ES-I3 (cell line): ENCODE results near the gene COL6A3.
"Not testable (repeated sequence)": the region's sequence is repeated elsewhere in the genome, so short reads cannot be mapped to it uniquely, and the experiment has no call there.

Experiments used
- H3K36me3 ChIP-seq: 2 replicates; pipeline ENCODE4 v1.6.1; 2013; ENCODE audit warnings: mild to moderate bottlenecking, low read length, control low read depth, moderate library complexity; ENCODE audit not compliant: insufficient read depth
- H3K4me1 ChIP-seq: 2 replicates; pipeline ENCODE4 v1.6.1; 2013; ENCODE audit warnings: mild to moderate bottlenecking, control low read depth, low read length; ENCODE audit not compliant: insufficient read depth
- H3K9ac ChIP-seq: 2 replicates; pipeline ENCODE4 v1.6.1; 2013; ENCODE audit warnings: low read depth, mild to moderate bottlenecking, low read length, moderate library complexity
- H3K9me3 ChIP-seq: 2 replicates; pipeline ENCODE4 v1.6.1; 2013; ENCODE audit warnings: mild to moderate bottlenecking, low read length, moderate library complexity; ENCODE audit not compliant: control insufficient read depth, insufficient read depth

The COL6A3 gene

DNA sequence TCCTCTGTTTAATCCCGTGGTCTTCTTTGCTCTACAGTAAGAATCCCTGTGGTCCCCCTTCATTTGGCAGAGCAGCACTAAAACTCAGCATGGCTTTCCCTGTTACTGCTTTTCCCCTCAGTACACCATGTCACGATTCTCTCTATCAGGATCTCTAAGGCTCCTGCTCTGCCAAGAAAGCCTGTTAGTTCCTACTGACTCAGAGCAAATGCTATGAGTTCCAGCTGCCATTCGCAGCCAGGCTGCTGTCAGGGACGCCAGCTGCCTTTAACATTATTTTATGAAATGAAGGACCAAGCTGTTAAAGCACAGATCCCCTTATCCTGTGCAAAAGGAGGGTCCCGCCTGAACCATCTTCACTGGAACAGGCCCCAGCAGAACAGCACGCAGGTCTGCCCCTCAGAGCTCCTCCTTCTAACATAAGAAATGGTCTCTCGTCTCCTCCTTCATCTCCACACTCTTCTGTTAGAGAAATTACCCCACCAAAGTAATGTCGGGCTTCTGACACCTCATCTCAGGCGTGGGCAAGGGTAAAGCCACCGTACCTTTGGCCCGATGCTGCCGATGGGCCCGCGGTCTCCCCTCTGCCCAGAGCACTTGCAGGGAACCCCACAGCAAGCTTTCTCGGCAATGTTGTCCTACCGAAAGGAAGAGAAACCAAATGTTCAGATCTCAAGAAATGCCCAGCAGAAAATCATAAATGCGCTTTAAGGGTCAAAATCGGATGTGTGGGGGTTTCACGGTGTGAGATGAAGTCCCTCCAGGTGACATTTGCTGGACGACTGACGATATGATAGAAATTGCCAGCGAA lies 52.6 kb downstream of the COL6A3 start:
- Histone ChIP-seq H3K36me3 (no peaks in the 10 kb centered on the region), H3K9ac (no peak overlapping the region), H3K9me3 (no peaks in the 10 kb centered on the region), H3K4me1 (peaks cover 22% of the 10 kb centered on the region)

DNA sequence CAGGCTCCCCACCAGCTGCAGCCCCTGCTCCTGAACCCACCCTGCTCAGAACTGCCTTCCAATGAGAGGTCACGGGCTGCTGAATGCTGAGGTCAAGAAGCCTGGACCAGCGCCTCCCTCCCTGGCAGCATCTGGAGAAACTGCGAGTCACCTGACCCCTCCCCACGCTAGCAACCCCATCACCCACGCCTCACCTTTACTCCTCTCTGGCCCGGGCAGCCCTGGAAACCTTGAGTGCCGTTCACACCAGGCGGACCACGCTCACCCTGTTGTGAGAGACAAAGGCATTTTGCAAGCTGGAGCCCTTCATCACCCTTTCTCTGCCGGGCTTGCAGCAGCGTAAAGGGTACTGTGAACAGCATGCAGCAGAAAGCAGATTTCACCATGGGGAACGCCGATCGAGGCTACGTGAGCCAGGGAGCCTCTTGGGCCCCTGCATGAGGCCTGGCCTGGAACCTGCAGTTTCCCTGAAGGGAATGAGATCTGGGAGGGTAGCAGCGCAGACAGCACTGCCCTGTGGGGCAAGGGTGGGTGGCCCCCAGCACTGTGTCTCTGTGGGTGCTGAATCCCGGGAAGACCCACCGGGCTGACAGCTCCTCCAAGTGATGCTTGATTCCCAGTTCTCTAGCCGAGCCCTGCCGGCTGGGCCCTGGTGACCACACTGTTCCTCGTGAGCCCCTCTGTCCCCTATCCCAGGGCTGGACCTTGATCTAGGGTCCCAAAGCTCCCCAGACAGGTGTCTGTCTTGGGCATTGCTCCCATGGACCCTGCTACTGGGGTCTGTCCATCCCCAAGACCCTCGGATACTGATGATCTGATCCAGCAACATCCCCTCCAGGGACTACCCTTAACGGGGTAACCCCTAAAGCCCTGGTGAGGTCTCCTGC lies 53.8 kb downstream of the COL6A3 start:
- no peaks in the 10 kb centered on the region for H3K9me3 ChIP-seq

DNA sequence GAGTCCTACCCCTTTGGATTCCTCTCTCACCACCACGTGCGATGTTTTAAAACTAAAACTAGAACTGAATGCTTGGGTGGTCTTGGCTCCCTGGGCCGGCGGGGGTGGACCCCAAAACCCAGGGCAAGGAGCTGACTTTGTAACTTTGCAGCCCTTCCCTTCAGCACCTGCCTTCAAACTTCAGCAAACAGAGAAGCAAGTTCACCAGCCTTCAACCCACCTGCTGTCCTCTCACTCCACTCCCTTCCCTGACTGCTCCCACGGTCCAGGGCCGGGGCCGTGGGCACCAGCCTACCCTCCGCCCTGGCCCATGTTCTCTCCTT lies 54.5 kb downstream of the COL6A3 start:
- no peaks in the 10 kb centered on the region for H3K36me3 ChIP-seq
- H3K9ac ChIP-seq, result no peak overlapping the region
- H3K9me3 ChIP-seq, result no peaks in the 10 kb centered on the region
- H3K4me1 ChIP-seq, result peaks cover 23% of the 10 kb centered on the region

More for the DNA sequence above, 53.8 kb downstream of the COL6A3 start:
- H3K4me1 ChIP-seq, result peaks cover 22% of the 10 kb centered on the region
- H3K9ac ChIP-seq, result no peak overlapping the region
- no peaks in the 10 kb centered on the region for H3K36me3 ChIP-seq

DNA sequence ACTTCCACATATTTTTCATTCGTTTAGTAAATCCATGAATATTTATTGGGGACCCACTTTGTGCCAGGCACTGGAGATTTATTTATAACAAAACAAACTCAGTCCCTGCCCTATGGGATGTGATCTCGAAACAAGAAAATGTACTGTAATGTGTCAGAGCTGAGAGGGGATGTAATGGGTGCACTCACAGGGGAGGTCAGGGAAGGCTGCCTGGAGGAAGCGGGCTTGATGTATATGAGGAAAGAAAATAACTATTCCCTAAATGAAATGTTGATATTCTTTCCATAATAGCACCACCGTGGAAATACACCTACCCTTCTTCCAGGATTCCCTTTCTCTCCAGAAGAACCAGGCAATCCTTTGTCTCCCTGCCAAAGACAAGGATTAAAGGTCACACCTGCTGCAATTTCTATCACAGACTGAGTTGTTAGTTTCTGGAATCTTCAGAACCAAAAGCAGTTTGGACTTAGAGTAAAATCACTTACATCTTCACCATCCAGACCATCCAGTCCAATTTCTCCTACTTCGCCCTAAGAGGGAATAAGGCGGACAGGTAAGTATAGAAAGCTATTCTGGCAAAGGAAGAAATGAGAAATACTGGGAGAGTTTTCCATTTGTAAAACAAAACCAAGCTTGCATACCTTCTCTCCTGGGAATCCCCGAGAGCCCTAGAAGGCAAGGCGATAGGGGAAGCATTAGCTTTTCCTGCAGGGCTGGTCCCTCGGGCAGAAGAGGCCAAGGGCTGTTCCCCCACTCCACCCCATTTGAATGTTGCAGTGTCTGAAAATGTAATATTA lies 55.0 kb downstream of the COL6A3 start:
- H3K9ac ChIP-seq, result no peak overlapping the region
- H3K4me1 ChIP-seq, result peaks cover 25% of the 10 kb centered on the region
- no peaks in the 10 kb centered on the region for H3K9me3 ChIP-seq
- H3K36me3 ChIP-seq, result no peaks in the 10 kb centered on the region

DNA sequence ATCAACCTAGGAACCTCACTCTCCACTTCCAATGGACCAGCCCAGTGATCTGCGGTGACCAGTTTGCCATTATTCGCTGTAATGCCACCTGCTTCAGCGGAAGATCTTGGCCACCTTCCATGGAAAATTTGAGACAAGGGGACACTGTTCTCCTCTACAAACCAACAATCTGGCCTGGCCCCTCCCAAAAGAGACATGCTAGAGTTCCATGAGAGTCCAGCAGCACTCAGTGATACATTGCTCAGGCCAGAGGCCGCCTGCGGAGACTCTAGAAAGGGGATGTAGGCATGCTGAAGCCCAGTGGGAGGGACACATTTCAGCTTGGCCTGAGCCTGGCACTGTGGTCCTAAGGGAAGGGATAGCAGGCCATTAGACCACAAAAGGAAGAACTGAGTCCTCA lies 58.3 kb downstream of the COL6A3 start:
- no peaks in the 10 kb centered on the region for H3K9me3 ChIP-seq
- H3K36me3 ChIP-seq, result no peaks in the 10 kb centered on the region
- H3K4me1 ChIP-seq, result peaks cover 25% of the 10 kb centered on the region
- H3K9ac ChIP-seq, result no peak overlapping the region

DNA sequence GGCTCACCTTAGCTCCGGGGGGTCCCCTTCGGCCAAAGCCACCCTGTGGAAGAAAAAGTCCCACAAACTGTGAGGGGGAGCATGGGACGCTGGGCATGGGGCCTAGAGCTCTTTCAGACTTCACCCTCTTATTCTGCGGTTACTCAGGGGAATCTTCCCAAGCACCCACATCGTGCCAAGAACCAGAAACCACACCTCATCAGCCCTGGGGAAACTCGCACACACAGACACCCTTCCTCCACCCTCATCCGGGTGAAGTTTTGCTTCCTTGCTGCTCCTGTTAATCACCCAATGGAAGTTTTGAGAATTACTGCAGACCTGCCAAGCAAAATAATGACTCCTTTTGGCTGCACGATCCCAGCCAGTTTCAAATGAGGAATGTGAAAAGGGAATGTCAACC lies 59.1 kb downstream of the COL6A3 start:
- H3K36me3 ChIP-seq, result no peaks in the 10 kb centered on the region

DNA sequence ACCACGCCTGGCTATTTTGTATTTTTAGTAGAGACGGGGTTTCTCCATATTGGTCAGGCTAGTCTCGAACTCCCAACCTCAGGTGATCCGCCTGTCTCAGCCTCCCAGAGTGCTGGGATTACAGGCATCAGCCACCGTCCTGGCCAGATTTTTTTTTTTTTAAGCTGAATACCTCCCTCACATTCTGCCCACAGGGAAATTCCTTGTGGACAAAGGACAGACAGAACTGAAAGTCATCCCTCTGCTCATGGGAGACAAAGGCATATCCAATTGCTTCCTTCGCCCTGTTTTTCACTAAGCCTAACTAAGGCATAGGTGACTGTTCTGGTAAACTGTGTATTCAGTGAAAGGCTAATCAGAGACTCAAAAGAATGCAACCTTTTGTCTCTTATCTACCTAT lies 59.8 kb downstream of the COL6A3 start:
- not testable (repeated sequence) for H3K36me3 ChIP-seq, H3K9me3 ChIP-seq, H3K9ac ChIP-seq
- peaks cover 20% of the 10 kb centered on the region for H3K4me1 ChIP-seq

More for the DNA sequence above, 59.1 kb downstream of the COL6A3 start:
- Histone ChIP-seq H3K9me3 (no peaks in the 10 kb centered on the region), H3K4me1 (peaks cover 25% of the 10 kb centered on the region), H3K9ac (no peak overlapping the region)

DNA sequence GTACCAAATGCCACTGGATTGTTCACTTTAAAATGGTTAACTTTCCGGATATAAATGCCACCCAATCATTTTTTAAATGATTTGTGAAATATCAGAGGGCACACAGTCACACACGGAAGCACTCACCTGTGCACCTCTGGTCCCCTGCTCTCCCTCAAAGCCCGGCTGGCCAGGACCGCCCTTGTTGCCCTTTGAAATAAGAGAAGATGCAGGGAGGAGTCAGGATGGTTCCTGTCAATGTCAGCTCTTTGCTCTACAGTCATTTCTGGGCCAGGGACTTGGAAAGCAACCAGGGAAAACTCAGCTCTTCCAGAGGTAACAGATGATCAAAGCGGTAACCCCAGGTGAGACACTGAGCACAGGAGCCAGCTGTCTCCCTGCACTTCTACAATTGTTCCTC lies 60.7 kb downstream of the COL6A3 start:
- no peak overlapping the region for H3K9ac ChIP-seq
- H3K9me3 ChIP-seq, result no peaks in the 10 kb centered on the region
- H3K36me3 ChIP-seq, result no peaks in the 10 kb centered on the region
- H3K4me1 ChIP-seq, result peaks cover 10% of the 10 kb centered on the region

DNA sequence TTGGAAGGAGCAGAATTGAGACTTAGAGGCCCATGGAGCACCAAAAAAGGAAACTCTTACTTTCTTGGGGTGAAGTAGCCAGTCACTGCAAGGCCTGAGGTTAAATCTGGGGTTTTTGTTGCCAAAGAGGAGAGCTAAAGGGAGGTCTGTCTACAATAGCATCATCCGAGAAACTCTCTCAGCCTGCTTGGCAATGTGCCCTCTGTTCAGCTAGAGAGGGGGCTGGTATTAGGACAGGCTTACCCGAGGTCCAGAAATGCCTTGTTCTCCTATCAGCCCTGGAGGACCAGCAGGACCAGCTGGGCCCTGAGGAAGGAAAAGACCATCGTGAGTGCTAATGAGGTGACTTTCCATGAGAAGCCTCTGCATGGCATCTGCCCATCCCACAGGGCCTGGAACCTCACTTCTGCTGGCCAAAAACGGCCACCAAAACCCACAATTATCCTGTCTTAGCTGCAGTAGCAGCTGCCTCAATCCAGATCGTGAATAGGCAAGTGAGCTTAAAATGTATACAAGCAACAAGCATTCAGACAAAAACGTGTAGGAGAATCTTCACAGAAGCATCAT lies 61.6 kb downstream of the COL6A3 start:
- no peak overlapping the region for H3K9ac ChIP-seq
- no peaks in the 10 kb centered on the region for H3K9me3 ChIP-seq
- H3K4me1 ChIP-seq, result peaks cover 6% of the 10 kb centered on the region; the same call in 1 of the 2 replicates
- no peaks in the 10 kb centered on the region for H3K36me3 ChIP-seq

DNA sequence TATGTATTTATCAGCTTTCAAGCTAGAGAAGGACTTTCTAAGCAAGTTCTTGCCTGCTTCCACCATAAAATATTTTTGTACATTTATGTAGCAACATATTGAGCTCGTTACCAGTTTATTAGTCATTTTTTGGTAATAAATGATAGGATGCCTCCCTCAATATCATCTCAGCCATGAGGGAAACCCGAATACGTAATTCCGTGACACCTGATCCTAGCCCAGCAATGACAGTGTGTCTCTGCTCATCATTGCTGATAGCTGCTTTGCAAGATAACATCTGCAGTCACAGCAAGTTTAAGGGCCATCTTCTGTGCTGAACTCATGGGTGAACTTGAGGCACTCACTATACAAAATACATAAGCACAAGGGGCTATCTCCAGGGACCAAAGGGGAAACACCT lies 62.2 kb downstream of the COL6A3 start:
- Histone ChIP-seq H3K36me3 (no peaks in the 10 kb centered on the region), H3K9ac (no peak overlapping the region), H3K9me3 (no peaks in the 10 kb centered on the region), H3K4me1 (peaks cover 3% of the 10 kb centered on the region; the same call in 1 of the 2 replicates)

DNA sequence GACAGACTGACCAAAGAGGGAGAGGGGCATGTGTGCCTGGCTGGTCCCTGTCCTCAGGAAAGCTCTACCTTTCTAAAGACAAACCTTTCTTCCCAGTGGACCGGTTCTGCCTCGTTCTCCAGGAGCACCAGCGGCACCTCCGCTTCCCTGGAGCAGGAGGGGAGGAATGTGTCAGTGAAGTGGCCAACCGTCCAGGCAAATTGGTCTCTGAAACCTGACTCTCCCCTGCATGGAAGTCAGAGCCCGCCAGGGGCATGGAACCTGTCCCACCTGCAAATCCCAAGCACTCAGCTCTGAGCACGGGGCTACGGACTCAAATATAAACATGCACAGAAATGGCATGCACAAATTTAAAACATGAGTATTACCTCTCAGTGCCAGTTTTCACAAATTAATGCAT lies 62.9 kb downstream of the COL6A3 start:
- H3K4me1 ChIP-seq, result peaks cover 3% of the 10 kb centered on the region; the same call in 1 of the 2 replicates
- no peak overlapping the region for H3K9ac ChIP-seq
- no peaks in the 10 kb centered on the region for H3K36me3 ChIP-seq
- no peaks in the 10 kb centered on the region for H3K9me3 ChIP-seq

DNA sequence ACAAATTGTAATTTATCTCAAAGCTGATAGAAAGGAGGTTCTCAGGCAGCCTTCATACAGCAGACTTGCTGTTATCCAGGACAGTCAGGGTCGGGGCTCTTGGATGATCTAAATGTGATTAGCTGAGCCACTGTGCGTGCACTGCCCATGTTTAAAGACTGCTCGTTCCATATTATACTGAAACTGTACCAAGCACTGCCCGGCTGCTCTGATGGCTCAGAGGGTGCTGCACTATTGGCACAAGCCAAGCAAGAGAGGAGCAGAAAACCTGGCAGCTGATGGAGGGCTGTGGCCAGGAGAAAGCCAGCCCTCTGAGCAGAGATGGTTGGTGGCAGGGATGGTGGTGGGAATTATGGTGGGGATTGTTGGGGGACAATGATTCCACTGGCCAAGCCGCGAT lies 63.4 kb downstream of the COL6A3 start:
- no peak overlapping the region for H3K9ac ChIP-seq
- H3K9me3 ChIP-seq, result no peaks in the 10 kb centered on the region
- no peaks in the 10 kb centered on the region for H3K36me3 ChIP-seq
- H3K4me1 ChIP-seq, result peaks cover 3% of the 10 kb centered on the region; the same call in 1 of the 2 replicates

DNA sequence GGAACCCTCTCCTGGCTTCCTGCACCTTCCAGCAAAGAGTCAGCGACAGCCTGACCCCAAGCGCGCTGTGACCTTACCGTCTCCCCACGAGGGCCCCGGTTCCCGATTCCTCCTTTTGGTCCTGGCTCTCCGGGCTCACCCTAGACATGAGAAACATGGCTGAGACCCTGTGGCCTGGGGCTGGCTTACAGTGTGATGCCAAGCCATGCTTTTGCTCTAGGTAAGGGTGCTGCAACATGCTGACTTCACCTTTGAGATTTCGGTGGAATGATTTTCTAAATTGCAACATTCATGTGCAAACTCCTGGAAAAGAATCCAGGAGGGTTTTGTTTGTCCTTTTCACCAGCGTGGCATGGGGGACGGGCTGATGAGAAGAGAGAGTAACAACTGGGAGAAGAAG lies 63.9 kb downstream of the COL6A3 start:
- no peak overlapping the region for H3K9ac ChIP-seq
- H3K9me3 ChIP-seq, result no peaks in the 10 kb centered on the region
- H3K36me3 ChIP-seq, result no peaks in the 10 kb centered on the region
- H3K4me1 ChIP-seq, result peaks cover 3% of the 10 kb centered on the region; the same call in 1 of the 2 replicates

DNA sequence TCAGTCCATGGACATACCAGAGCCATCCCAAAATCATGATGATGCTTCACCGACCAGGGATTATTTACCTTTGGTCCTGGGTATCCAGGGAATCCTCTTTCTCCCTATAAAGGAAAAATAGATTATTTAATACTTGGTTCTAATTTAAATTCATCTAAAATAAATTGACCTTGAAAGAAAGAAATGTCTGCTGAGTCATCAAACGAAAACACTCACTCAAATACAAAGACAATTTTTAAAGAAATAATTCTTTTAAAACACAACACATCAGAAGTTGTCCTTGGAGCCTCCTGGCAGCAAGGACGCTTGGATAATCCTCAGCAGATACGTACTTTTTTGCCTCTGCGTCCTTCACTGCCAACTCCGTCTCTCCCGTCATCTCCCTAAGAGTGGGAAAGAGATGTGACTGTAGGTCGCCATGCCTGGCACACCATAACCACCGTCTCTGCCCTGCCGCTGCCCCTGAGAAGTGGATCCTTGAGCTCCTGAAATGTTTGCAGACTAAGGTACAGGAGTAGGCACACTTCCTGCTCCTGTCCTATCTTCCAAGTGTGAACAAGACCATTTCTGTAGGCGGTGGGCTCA lies 65.6 kb downstream of the COL6A3 start:
- no peaks in the 10 kb centered on the region for H3K36me3 ChIP-seq
- H3K9ac ChIP-seq, result no peak overlapping the region
- H3K9me3 ChIP-seq, result no peaks in the 10 kb centered on the region
- H3K4me1 ChIP-seq, result no peaks in the 10 kb centered on the region; the same call in 1 of the 2 replicates
